Upper lobe of left lung (tissue), 4 donors: Measurements from ENCODE around the gene RASAL1.

Experiments
- EP300 ChIP-seq, 4 donors: sonication (generic); formaldehyde crosslinking; IDR thresholded peaks; one replicate each; pipeline ENCODE4 v1.5.1; 2017; ENCODE audit warnings: antibody characterized with exemption in 4 of 4, control low read depth in 2 of 4
- POLR2A ChIP-seq, 4 donors: fragments of 450-650 bp; IDR thresholded peaks; one replicate each; pipeline ENCODE4 v1.5.1; 2016 to 2017; ENCODE audit warnings: antibody characterized with exemption in 4 of 4, mild to moderate bottlenecking in 2 of 4
- POLR2AphosphoS5 ChIP-seq, 2 donors: sonication (generic); formaldehyde crosslinking; IDR thresholded peaks; one replicate each; pipeline ENCODE4 v1.5.1; 2017; ENCODE audit warnings: antibody characterized with exemption in 2 of 2
- TF ChIP-seq, protein P1 (sequence below), 6 experiments: fragments of 450-650 bp in 4 of 6; fragments of 200-600 bp in 2 of 6; sonication (generic) in 2 of 6; IDR thresholded peaks; one replicate each; pipeline ENCODE4 v1.5.1; 2016 to 2019; ENCODE audit warnings: antibody characterized with exemption in 6 of 6

DNA sequence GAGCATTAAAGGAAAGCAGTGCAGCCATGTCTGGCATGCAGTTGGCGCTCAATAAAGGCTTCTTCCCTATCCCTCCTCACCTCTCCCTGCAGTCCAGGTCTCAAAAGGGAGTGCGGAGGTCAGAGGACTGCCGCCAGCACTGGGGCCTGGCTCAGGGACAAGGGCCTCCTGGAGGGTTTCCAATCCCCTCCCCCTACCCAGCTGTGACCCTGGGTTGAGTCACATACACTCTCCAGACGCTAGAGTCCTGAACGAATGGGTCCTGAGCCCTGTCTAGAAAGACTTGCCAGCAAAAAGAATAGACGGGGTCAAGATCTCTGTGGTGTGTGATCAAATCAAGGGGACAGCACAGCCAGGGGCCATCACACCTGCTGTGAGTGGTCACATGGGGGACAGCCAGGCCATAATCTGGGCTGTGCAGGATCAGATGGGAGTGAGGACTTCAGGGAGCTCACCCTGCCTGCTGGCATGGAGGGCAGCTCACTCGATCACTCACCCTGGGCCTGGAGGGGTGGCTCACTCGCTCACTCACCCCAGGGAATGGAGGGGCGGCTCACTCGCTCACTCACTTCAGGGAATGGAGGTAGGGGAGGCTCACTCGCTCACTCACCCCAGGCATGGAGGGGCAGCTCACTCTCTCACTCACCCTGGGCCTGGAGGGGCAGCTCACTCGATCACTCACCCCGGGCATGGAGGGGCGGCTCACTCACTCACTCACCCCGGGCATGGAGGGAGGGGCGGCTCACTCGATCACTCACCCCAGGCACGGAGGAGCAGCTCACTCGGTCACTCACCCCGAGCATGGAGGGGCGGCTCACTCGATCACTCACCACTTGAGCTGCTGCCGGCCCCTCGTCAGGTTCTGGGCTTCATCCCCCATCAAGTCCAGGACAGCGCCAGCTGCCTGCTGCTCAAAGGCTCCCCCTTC, 26.8 kb upstream of the RASAL1 start:
- TF ChIP-seq, protein P1, sequence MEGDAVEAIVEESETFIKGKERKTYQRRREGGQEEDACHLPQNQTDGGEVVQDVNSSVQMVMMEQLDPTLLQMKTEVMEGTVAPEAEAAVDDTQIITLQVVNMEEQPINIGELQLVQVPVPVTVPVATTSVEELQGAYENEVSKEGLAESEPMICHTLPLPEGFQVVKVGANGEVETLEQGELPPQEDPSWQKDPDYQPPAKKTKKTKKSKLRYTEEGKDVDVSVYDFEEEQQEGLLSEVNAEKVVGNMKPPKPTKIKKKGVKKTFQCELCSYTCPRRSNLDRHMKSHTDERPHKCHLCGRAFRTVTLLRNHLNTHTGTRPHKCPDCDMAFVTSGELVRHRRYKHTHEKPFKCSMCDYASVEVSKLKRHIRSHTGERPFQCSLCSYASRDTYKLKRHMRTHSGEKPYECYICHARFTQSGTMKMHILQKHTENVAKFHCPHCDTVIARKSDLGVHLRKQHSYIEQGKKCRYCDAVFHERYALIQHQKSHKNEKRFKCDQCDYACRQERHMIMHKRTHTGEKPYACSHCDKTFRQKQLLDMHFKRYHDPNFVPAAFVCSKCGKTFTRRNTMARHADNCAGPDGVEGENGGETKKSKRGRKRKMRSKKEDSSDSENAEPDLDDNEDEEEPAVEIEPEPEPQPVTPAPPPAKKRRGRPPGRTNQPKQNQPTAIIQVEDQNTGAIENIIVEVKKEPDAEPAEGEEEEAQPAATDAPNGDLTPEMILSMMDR (IDR thresholded peaks at IDR 0.05): no peak
- TF ChIP-seq EP300 (IDR thresholded peaks at IDR 0.05): no peak
- no peak for TF ChIP-seq POLR2A (IDR thresholded peaks at IDR 0.05)
- TF ChIP-seq POLR2AphosphoS5 (IDR thresholded peaks at IDR 0.05): no peak
